NOMO-1 (cell line): ENCODE measurements around the gene EIF3L.

ENCODE experiments used
- DNase-seq, 2 experiments: peaks; one replicate each; lab custom pipeline; 2025; ENCODE audit not compliant: unreplicated experiment in 2 of 2; lab: John Stamatoyannopoulos, UW

Gene EIF3L

DNA sequence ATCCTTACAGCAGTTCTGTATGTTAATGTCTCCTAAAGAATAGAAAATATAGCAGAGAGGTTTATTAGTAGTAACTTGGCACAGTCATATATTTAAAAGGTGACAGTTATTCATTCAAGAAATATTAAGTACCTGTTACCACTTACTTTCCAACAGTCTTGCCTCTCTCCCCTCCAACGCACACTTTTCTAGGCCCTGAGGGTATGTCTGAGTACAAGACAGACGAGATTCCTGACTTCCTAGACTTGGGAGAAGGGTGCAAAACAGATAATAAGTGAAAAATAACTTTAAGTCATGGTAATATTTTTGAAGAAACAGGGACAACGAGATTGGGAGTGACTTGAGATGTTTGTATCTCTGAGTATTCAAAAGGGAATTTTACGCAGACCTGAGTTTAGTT, 1.6 kb downstream of the EIF3L start:
- DNase-seq = no peak

DNA sequence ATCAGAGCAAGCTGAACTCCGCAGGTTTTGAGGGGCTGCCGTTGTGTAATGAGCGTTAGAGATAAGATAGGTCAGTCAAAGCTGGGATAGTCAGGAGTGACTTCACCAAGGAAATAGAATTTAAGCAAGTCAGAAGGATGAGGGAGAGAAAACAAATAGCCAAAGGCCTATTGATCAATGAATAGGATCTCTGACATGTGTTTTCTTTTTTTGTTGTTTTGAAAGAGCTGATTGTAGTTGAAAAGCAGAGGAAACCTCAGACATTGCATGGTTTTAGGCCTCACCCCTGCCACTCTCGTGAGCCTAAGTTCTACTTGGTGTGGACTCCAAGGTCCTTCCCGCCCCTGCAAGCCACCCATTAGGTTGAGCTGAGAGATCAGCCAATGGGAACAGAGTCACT, 3.2 kb downstream of the EIF3L start:
- DNase-seq = no peak

DNA sequence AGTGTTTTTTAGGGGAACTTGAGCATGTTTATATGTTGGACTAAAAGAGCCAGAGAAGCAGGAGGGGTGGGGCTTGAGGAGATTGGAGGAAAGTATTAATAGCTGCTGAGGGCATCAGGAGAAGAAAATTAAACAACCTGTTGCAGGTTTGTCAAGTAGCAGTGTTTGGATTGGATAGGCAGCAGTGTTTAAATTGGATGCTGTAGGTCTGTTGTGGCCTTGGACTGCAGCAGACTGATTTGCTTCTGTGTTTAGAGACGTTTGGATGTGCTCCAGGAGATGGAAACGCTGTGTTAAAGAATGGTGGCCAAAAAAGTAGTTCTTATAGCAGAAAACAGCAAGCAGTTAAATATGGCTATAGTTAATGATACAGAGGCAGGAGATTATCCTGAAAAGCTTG, 5.7 kb downstream of the EIF3L start:
- no peak for DNase-seq

- DNase-seq = no peak
Observed at GRCh38 chr22:37855462-37855861, 6.2 kb downstream of the EIF3L start.

GRCh38 chr22:37860796-37861421, 11.7 kb downstream of the EIF3L start:
- DNase-seq = no peak

GRCh38 chr22:37862570-37863325, 13.5 kb downstream of the EIF3L start:
- no peak for DNase-seq

DNA sequence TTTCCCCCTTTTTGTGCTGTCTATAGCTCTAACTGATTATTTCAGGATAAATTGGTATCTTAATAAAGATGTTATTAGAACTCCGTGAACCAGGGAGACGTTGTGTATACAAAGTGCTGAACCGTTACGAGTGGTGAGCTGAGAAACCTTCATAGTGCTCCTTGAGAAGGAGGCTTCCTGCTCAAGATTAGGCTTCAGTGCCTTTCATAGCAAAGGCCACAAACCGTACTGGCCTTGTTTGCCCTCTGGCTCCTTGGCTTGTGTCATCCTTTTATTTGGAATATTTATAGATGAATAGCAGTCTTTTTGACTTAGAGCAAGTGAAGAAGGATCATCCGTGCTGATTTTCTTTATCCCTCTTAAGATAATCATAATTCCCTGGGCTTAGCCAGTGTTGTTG, 16.3 kb downstream of the EIF3L start:
- DNase-seq = no peak

DNA sequence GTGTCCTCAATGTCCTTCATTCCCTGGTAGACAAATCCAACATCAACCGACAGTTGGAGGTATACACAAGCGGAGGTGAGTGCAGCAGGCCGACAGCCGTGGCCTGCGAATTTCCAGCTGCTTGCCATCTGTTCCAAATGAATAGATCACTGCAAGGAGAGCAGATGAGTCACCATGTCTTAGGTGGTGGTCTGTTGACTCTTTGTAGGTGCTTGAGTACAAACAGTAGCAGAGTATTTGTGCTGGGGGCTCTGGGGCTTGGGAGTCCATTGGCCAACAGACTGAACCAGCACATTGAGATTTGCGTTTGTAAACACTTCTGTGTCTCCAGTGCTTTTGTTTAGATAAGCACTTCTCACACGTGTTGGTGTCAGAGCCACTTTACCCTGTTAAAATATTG, 21.1 kb downstream of the EIF3L start:
- DNase-seq = no peak

DNA sequence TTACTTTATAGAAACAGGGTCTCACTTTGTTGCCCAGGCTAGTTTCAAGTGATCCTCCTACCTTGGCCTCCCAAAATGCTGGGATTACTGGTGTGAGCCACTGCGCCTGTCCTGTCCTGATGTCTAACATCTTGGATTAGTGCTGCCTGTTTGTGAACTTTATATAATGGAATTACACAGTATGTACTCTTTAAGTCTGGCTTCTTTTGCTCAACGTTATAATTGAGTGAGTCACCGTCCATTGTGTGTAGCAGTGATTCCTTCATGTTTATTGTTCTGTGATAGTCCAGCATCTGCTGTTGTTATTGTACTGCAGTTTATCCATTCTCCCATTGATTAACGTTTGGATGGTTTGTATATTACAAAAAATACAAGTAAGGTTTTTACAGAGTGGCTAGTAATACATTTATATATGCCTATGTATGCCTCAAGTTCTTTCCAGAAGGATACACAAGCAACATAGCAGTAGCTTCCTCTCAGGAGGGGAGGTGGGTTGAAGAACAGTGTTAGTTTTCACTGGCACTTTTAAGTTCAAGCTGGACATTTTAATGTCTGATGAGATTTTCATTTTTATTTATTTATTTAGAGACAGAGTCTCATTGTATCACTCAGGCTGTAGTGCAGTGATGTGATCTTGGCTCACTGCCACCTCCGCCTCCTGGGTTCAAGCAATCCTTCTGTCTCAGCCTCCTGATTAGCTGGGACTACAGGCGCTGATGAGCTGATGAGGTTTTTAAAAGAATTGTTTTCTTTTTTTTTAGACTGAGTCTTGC, 31.6 kb downstream of the EIF3L start:
- no peak for DNase-seq

DNA sequence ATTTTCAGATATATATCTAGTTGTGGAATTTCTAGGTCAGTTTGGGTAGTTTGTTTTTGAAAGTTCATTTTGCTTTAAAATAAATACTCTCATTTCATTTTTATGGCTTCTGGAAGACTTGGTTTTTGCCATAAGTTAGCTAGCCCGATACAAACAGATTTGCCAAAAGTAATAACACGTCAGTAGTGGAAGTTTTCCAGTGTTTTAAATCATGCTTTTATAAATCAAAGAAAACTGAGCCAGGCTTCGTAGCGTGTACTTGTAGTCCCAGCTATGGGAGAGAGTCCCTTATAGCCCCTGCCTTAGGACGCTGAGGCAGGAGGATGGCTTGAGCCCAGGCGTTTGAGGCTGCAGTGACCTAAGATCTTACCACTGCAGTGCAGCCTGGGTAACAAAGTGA, 35.2 kb downstream of the EIF3L start:
- DNase-seq = no peak

GRCh38 chr22:37887584-37888378, 38.6 kb downstream of the EIF3L start:
- DNase-seq = no peak

DNA sequence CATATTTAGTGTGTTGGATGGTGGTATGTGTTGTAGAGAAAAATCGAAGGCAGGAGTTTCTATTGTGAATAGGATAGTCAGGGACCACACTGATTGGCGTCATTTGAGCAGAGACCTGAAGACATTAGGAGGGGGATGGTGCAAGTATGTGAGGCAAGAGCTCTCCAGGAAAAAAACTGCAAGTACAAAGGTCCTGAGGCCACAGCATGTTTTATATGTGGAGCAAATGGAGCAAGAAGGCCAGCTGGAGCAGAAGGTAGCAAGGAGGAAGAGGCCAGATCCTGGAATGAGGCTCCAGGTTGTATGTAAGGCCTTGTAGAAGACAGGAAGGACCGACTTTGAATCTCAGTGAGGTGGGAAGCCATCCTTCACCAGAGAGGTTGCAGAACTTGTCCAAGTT, 42.7 kb downstream of the EIF3L start:
- DNase-seq = no peak

GRCh38 chr22:37892566-37893335, 43.5 kb downstream of the EIF3L start:
- DNase-seq = no peak

GRCh38 chr22:37893583-37893983, 44.4 kb downstream of the EIF3L start:
- no peak for DNase-seq

GRCh38 chr22:37894939-37895670, 45.9 kb downstream of the EIF3L start:
- no peak for DNase-seq

- DNase-seq = peak; percentile 71 to 81
Observed at GRCh38 chr22:37896181-37896592, 47.0 kb downstream of the EIF3L start.

- no peak for DNase-seq
Observed at GRCh38 chr22:37896939-37897338, 47.7 kb downstream of the EIF3L start.

GRCh38 chr22:37897807-37898206, 48.6 kb downstream of the EIF3L start:
- DNase-seq = no peak

DNA sequence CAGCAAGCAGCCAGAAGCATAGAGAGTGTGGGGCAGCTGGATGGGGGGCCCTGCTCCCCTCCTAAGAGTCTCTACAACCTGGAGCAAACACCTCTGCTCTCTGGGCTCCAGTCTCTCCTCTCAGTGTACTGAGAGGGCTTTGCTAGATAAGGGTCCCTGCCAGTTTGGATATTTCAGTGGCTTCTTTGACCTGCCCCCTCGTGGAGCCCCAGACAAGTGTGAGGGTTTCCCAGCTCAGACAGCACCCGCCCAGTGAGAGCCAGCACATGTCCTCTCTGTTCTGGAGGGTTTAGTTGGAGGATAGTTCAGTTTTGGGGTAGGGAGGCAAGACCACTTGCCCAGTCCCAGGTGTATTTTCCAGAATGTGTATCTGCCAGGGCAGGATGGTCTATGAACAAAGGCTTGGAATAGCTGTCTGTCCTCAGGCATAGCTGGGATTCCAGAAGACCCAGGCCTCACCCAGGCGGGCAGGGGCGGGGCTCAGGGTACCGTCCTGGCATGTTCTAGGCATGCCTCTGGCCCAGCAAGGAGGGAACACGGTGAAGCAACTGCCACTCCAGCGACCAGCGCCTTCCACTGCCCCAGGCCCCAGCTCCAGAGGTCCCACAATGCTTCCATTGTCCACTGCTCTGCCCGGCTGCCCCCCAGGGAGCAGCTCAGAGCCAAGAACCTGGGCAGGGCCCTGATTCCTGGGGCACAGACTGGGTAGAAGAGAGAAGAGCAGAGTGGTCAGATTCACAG, 49.4 kb downstream of the EIF3L start:
- no peak for DNase-seq
